SIG-M5 (cell line): ENCODE results near the gene SCAMP4.
"Not testable (repeated sequence)": the region's sequence is repeated elsewhere in the genome, so short reads cannot be mapped to it uniquely, and the experiment has no call there.

Source experiments
- DNase-seq: peaks from one replicate; lab custom pipeline; 2025; lab: John Stamatoyannopoulos, UW

The SCAMP4 gene

DNA sequence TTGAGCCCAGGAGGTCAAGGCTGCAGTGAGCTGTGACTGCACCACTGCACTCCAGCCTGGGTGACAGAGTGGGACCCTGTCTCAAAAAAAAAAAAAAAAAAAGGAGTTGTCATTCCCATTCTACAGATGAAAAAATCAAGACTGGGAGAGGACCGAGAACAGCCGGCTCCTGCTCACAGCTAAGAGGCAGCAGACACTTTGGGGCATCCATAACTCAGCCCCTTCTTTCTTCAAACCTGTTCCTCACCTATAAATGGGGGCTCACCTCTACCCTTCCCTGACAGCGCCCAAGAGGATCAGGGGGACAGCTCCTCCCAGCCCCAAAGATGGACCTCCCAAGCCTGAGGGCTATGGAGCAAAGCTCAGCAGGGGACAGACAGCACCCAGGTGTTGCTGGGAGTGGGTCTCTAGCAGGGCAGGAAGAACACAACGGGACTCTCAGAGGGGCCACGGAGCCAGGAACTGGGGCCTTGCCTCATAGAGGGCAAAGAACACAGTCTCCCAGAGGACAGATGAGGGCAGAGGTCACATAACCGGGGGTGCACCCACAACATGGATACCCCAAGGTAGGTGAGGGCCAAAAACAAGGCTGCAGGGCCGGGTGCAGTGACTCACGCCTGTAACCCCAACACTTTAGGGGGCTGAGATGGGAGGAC is 38.4 kb upstream of the SCAMP4 start:
- no peak for DNase-seq

DNA sequence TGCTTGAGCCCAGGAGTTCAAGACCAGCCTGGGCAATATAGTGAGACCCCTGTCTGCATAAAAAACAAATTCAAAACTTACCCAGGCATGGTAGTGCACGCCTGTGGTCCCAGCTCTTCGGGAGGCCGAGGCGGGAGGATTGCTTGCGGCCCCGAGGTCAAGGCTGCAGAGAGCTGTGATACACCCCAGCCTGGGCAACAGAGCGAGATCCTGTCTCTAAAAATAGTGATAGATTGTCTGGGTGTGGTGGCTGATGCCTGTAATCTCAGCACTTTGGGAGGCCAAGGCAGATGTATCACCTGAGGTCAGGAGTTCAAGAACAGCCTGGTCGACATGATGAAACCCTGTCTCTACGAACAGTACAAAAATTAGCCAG is 37.9 kb upstream of the SCAMP4 start:
- no peak for DNase-seq

DNA sequence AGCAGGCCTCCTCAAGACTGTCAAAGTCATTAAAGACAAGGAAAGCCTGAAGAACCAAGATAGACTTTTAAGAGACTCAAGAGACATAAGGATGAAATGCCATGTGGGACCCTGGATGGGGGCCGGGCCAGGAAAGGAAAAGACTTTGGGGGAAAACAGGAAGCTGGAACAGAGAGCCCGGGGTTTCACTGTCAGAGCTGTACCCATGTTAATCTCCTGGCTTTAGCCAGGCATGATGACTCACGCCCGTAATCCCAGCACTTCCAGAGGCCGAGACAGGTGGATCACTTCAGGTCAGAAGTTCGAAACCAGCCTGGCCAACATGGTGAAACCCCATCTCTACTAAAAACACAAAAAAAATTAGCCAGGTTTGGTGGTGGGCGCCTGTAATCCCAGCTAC is 36.2 kb upstream of the SCAMP4 start:
- DNase-seq: no peak

DNA sequence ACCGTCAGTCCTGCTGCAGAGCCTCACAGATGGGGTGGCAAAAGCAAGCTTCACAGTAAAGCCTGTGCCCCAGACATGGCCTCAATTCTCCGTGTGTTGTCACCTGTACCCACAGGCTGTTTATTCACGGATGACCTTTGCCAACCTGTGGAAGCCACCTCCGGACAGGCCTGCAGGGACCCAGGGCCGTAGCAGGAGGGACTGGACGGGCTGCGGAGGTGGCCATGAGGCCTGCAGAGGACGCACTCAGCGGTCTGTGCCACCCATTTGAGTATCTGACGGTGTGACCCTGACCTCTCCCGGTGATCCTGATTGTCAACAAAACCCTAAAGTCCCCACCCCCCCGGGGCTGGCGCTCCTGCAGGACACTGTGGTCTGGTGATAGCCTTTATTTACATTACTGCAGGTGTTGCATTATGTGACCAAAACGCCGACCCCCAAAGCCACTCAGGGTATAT is 34.0 kb upstream of the SCAMP4 start:
- no peak for DNase-seq

DNA sequence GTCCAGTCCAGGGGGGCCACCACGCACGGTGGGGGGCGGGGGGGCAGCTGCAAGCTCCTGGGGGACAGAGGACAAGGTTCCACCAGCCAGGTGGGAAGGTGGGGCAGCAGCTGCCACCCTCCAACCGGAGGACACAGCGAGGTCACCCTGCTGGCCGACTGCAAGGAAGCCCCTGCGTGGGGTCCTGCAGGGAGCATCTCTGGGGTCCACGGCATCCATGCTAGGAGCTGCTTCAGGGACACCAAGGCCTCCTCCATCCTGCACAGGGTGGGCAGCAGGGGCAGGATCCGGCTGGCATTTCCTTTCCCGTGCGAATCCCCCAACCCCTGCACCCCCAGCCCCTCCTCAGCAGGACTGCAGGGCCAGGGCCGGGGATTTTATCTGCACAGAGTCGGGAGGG is 33.6 kb upstream of the SCAMP4 start:
- no peak for DNase-seq

DNA sequence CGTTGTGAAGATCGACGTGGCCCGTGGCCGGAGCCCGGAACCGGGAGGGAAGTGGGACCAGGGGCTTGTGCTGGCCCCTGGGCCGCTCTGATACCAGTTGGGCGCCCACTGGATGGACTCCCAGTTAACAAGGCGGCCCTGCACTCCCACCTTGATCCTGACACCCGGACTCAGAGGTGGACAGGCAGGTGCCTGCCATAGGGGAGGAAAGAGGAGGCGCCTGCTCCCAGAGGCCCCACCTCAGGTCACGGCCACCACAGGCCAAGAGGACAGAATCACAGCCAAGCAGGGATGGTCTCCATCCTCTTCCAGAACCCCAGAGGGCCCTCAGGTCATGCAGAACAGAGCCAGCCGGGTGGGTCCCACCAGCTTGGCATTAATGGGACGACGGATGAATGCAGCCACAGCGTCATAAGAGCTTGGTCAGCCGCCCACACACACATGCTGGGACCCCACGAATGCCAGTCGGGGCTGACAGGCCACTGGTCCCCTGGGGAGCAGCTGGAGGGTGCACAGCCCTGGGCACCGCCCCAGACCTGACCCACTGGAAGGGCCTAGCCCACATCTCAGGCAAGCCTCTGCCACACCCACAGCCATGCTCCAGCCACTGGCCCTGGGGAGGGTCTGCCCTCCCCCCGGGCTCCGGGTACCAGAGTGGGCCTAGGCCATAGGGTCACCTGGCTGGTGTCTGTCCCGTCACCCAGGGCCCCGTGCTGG is 32.2 kb upstream of the SCAMP4 start:
- DNase-seq: no peak

DNA sequence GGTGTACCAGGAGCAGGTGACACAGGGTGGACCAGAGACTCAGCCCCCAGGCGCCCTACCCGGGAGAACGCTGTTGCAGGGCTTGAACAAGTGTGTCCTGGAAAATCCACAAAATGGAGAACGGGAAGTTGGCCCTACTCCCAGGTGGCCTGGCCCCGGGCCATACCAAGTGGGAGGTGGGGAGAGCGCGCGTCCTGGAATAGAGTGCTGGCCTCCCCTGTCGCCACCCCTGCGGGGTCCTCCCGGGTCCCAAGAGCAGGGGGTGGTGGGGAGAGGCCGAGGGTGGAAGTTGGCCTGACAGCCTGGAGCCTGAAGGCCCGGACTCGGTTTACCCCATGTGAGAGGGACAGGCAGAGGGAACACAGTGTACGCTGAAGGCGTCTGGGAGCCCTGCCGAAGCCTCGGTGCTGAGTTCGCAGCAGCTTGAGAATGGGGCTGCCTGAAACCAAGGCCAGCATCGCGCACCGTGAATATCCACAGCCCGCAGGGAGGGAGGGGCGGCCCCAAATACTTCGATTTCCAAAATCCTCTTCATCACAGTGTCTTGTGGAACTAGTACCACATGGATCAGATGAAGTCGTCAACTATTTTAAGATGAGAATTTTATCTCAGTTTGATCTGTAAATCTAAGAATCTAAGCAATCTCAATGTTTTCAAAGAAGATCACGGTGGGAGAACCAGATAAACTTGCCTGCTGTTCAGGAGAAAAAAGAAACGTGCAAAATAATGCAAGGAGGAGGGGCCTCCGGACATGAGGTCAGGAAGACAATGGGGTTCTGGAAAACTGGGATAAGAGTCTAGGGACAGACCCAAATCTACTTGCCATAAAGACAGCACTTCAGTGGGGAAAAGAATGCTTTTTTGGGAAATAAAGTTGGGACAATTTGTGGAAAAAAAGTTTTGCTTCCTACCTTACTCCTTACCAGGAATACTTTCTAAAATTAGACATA is 31.4 kb upstream of the SCAMP4 start:
- no peak for DNase-seq

DNA sequence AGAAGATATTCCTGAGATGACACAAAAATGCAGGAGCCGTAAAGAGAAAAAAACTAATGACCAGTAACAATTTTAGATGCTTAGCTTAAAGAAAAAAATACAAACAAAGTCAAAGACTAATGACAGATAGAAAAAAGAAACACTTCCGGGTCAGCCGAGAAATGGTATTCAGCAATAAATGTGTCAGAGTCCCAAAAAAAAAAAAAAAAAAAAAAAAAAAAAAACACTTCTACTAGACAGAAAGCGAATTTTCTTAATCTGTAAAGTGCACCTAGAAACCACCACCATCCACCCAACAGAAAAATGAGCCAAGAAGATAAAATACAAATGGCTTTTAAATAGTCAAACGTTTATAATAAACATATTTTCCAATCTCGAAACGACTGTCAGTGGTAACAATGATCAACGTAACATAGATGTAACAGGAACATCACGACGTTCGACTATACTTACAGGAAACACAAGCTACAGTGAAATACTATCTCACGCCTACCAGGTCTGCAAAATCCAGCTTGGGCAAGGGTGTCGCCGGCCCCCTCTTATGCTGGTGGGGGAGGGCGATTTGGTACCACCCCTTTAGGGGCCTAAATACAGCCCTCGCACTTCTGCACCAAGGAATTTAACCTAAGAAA is 30.5 kb upstream of the SCAMP4 start:
- no peak for DNase-seq

DNA sequence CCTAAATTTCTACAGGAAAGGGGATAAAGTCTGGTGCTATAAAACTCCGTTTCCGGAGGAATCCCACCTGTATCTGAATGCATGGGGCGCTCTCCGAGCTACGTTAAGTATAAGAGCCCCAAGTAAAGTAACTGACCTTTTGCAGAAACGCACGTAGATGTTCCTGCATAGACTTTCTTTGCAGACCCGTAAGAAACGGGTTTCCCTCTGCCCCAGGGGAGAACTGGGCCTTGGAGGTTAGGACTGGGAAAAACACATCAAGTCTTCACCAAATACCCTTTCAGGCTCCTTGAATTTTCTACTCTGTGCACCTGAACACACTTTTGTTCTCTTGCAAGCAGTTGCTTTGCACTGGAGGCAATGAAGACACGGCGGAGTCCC is 29.9 kb upstream of the SCAMP4 start:
- DNase-seq: not testable (repeated sequence)

DNA sequence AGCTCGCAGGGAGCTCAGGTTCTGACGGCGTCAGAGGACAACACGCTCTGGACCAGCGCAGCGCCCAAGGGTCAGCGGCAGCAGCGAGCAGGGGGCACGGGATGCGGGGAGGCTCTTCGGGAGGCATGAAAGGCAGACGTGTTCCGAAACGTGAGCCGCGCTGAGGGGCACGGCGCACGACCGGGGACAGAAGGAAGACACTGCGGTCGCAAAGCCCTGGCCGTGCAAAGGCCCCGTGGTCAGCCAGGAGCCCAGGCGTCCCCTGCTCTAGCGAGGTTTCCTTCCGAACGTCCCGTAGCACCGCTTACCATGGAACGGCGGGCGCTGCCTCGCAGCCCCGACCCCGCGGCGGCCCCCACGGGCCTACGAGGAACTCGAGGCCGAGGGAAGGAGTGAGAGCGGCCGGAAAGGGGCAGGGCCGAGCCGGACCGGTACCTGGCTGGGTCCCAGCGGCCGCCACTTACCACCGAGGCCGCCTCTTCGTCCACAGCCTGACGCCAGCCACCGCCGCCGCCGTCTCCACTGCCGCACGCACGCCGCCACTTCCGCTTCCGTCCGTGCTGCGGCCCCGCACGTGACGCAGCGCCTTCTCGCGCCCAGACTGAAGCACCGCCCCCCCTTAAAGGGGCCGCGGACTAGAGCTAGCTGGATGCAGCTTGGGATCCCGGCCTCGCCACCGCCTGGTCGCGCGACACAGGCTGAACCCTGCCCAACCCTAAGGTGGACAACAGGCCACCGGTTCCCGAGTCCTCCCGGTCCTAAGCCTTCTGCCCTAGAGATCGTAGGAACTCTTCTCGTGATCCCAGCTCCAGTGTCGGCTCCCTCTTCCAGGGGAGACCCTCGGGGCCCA is 29.3 kb upstream of the SCAMP4 start:
- no peak for DNase-seq

DNA sequence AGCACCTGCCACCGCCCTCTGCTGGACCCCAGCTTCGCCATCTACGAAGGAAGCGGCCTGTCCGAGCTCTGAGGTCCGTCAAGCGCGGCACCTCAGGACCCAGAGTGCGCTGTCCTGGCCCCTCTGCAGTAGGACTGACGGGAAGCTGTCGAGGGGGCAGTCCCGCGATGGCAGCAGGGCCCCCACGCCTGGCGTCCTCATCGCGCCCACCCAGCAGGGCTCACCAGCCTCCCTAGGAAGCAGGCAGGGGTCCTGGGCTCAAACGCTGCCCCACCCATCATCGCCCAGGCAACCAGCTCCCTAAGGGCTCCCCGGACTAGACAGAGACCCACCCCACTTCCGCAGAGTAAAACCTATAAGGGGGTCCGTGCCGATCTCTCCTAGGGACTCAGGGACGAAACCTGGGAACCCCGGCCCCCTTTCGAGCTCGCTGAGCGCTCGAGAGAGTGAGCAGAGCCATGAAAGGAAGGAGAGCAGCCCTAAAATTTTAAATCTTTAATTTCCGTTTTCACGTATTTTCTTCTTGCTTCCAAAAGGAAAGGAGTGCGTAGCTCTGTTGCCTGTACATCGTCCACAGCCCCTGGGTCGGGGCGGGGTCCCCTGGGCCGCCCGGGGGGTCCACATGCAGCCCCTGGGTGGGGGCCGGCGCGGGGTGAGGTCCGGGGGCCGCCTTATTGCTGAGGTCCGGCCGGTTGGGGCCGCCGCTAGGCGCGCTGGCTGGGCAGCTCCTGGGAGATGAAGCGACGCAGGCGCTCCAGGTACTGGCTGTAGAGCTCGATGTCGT is 28.5 kb upstream of the SCAMP4 start:
- DNase-seq: not testable (repeated sequence)

DNA sequence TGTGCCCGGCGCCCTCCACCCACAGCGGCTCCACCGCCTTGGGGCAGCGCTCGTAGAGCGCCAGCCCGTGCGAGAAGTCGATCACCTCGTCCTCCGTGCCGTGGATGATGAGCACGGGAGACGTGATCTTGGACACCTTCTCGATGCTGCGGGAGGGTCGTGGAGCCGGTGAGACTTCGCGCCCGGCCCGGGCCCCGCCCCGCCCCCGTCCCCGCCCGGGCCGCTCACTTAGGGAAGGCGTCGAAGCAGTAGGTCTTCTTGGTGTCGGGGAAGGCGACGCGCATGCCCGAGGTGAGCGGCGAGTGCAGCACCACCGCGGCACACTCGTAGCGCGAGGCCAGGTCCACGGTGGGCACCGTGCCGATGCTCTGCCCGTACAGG is 27.9 kb upstream of the SCAMP4 start:
- not testable (repeated sequence) for DNase-seq

DNA sequence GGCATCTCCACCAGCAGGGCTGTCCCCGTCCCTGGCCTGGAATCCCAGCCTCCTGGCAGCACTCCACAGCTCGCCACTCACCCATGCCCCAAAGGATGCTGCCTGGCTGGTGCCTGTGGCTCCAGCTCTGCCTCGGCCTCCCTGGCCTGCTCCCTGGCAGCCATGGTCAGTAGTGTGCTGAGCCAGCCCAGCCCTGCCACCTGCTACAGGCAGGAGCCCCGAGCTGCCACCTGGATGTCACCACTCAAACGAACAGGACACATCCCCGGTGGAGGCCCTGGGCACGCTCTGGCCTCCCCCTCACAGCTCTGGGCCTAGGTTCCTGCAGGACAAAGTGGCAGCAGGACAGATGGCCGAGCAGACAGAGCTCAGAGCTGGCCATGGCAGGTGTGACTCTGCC is 26.6 kb upstream of the SCAMP4 start:
- not testable (repeated sequence) for DNase-seq

DNA sequence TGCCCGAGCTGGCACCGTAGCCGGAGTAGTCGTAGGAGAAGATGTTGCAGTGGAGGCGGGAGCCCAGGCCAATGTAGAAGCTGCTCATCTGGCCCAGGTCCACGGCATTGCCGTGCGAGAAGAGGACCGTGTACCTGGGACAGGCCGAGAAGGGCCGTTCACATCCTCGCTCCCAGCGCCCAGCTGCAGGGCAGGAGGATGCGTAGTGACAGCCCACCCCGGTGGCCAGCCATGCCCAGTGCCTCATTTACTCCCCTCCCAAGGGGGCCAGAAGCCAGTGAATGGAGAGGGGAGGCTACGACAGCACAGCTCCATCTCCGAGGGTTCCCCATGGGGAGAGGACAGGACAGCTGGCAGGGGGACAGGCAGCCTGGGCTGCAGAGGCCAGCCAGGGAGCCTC is 25.2 kb upstream of the SCAMP4 start:
- DNase-seq: not testable (repeated sequence)

DNA sequence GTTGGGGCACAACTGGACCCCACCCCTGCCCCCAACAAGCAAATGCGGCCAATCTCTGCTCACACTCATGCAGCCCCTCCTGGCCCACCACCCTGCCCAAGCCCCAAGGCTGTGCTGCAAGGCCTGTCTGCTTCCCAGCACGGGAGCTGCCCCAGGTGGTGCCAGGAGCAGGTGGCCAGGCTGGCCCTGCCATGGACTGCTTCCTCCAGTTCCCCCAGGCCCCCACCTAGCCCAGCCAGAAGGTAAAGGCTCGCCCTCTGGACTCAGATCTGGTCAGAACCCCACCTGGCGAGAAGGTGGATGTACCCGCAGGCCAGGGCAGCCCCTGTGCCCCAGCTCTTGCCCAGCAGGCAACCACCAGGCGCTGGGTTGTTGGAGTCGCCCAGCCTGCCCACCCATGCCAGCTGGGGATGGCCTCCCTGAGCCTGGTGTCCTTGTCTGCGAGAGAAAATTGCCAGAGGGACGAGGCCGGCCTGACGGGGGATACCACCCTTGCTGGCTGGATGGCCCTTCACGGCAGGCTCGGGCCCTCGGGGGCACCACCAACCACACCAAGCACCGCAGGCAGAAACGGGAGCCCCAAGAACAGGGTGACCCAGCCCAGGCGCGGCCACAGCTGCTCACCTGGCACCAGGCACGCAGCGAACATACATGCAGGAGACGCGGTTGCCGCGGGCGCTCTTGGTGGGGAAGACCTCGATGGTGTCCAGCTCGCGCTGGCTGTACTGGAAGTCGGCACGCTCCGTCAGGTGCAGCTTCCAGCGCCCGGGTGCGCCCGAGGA is 24.4 kb upstream of the SCAMP4 start:
- no peak for DNase-seq

DNA sequence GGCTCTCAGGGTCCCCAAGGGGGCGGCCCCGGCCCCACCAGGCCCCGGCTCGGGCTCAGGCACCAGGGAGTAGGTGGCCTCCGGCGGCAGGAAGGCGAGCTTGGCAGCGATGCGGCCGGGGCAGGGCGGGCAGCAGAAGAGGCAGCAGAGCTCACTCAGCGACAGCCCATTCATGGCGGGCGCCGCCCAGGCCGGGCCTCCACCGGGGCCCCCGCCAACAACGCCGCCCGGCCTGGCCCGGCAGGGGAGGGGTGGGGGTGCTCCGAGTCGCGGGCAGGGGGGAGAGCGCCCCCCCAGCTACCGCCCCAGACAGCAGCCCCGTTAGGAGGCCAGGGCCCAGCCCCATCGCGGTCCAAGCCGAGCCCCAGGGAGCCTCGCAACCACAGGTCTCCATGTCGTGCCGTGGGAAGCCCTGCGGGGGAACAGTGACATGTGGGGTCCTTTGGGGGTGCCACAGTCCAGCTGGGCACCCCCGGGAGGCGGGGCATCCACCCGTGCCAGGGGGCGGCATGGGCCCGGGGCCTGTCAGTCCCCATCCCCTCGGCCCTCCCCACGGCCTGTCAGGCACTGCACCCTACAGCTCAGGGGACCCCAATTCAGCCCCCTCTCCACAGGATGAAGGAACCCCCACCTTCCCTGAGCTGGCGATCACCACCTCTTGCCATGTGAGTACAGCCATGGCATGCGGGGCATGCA is 23.7 kb upstream of the SCAMP4 start:
- DNase-seq: not testable (repeated sequence)

DNA sequence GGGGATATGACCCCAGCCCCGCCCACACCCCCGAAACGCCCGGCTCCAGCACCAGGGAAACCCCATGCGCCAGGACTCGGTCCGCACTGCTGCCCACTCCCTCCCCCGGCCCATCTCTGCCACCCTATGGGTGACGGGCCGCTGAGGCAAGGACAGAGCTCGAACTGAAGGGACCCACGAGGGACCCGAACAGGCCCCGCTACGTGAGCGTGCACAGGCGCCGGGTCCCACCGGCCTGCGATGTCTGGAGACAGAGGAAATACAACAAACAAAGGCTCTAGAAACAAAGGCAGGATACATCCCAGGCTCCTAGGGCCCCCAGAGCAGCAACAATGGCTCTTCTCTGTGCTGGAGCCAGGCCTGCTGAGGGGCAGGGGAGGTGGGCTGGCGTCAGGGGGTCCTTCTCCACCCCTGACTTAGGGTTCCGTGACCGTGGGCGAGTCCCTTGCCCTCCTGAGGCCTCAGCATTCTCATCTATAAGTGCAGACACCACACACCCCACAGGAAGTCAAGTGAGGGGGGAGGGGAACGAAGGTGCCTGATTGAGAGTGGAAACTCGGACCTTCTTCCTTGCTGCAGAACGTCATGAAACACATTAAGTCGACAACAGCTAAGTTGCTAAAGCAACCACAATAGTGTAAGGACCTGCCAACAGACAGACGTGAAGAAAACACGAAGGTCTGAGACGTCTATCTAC is 23.0 kb upstream of the SCAMP4 start:
- no peak for DNase-seq
